Stimulated activated CD4-positive, alpha-beta T cell treated with anti-CD3 and anti-CD28 coated beads, Interleukin-4, amount 100 ng/mL, for 1 hour (primary cell): ENCODE measurements around the gene MUC5B.
"Not testable (repeated sequence)": the region's sequence is repeated elsewhere in the genome, so short reads cannot be mapped to it uniquely, and the experiment has no call there.

Experiments
- DNase-seq: peaks from one replicate; pipeline ENCODE4 v3.0.0-alpha.2; 2020

MUC5B gene

DNA sequence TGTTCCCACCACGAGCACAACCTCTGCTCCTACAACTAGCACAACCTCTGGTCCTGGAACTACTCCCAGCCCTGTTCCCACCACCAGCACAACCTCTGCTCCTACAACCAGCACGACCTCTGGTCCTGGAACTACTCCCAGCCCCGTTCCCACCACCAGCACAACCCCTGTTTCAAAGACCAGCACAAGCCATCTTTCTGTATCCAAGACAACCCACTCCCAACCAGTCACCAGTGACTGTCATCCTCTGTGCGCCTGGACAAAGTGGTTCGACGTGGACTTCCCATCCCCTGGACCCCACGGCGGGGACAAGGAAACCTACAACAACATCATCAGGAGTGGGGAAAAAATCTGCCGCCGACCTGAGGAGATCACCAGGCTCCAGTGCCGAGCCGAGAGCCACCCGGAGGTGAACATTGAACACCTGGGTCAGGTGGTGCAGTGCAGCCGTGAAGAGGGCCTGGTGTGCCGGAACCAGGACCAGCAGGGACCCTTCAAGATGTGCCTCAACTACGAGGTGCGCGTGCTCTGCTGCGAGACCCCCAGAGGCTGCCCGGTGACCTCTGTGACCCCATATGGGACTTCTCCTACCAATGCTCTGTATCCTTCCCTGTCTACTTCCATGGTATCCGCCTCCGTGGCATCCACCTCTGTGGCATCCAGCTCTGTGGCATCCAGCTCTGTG, 30.9 kb upstream of the MUC5B start:
- not testable (repeated sequence) for DNase-seq

DNA sequence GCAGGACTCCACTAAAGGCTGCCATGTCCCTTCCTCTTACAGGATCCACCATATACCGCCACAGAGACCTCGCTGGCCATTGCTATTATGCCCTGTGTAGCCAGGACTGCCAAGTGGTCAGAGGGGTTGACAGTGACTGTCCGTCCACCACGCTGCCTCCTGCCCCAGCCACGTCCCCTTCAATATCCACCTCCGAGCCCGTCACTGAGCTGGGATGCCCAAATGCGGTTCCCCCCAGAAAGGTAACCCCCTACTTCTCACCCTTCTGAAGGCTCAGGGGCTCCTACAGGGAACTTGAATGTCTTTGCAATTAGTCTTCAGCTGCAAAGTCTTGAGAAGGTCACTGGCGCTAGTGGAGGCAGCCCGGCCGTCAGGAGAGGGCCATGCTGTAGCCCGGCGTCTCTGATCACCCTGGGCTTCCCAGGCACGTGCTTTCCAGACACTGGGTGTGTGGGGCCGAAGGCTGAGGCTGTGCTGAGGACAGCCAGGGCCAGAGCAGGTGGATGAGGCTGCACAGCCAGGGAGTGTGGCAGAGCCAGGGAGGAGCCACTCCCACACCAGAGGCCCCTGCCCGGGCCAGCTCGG, 30.0 kb upstream of the MUC5B start:
- no peak for DNase-seq

GRCh38 chr11:1193326-1194230, 29.3 kb upstream of the MUC5B start:
- DNase-seq = no peak

DNA sequence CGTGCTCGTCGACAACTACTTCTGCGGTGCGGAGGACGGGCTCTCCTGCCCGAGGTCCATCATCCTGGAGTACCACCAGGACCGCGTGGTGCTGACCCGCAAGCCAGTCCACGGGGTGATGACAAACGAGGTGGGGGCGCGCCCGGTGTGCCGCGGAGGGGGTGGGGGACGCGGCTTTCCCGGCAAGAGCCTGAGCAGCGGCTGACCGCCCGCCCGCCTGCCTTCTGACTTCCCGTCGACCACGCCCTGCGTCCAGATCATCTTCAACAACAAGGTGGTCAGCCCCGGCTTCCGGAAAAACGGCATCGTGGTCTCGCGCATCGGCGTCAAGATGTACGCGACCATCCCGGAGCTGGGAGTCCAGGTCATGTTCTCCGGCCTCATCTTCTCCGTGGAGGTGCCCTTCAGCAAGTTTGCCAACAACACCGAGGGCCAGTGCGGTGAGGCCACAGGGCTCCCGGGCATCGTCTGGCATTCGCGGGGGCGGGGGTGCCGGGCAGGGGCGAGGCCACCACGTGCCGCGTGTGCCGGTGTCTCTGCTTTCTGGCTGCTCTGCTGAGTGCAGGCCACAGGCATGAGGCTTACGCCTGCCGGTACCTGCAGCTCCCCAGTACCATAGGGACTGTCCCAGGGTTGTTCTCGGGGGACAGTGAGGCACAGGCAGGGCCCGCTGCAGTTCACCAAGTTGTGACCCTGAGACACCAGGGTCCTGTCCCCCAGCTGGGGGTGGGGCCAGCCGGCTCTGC, 28.5 kb upstream of the MUC5B start:
- no peak for DNase-seq

GRCh38 chr11:1194977-1195681, 27.7 kb upstream of the MUC5B start:
- DNase-seq = no peak

- no peak for DNase-seq
Observed at GRCh38 chr11:1195682-1196515, 27.0 kb upstream of the MUC5B start.

DNA sequence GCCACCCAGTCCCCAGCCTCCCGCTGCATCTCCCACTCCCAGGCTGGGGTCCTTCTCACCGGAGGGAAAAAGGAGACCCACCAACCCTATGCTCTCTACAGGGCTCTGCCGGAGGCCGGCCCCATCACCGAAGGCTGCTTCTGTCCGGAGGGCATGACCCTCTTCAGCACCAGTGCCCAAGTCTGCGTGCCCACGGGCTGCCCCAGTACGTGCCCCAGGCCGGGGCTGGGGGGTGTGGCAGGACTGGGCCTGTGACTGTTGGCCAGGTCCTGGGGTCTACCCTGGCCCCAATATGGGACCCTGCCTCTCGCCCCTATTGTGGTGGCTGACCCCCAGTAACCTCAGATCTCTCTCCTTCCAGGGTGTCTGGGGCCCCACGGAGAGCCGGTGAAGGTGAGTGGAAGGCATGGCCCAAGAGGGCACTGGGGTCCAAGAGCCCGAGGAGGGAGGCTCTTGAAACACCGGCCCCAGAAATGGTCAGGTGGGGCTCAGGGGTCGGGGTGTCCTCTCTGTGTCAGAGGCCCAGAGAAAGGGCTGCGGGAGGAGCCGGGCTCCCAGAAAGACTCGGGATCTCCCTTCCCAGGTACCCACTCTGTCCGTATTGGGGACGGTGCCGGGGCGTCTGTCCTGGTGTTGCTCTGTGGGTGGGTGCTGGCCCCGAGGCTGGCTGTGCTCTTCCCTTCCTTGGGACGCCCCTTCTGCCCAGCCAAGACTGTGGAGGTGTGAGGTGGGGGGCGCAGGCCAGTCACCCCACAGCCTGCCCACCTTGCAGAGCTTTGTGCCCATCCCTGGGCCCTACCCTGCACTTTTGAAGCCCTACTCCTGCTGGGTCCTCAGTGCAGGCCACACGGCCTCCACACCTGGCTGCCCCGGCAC, 26.1 kb upstream of the MUC5B start:
- no peak for DNase-seq

- DNase-seq = no peak
Observed at GRCh38 chr11:1197431-1197885, 25.4 kb upstream of the MUC5B start.

GRCh38 chr11:1197886-1198560, 24.8 kb upstream of the MUC5B start:
- DNase-seq = no peak

GRCh38 chr11:1198561-1199240, 24.2 kb upstream of the MUC5B start:
- no peak for DNase-seq

- DNase-seq = no peak
Observed at GRCh38 chr11:1199241-1199750, 23.6 kb upstream of the MUC5B start.

DNA sequence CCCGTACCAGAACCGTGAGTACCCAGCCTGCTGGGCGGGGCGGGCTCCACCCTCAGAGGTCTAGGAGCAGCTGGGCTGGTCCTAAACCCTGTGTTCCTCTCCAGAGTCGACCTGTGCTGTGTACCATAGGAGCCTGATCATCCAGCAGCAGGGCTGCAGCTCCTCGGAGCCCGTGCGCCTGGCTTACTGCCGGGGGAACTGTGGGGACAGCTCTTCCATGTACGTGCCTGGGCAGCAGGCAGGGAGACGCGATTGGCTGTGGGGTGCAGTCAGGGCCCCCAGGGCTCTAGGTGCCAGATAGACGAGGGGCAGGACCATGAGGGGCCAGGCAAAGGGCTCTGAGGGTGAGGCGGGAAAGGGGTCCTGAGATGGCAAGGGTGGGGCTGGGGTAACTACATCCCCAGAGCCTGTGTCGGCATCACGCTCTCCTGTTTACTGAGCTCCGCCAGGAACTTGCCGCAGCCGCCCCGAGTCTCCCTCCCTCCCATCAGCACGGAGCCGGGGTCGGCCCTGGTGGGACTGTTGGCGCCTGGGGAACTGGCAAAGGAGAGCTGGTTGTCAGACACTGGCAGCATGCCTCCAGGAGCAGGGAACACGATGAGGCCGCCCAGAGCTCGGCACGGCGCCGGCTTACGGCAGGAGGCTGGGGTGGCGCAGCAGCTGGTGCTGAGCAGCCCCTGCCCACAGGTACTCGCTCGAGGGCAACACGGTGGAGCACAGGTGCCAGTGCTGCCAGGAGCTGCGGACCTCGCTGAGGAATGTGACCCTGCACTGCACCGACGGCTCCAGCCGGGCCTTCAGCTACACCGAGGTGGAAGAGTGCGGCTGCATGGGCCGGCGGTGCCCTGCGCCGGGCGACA, 22.9 kb upstream of the MUC5B start:
- no peak for DNase-seq

GRCh38 chr11:1200611-1201191, 22.2 kb upstream of the MUC5B start:
- DNase-seq = no peak

DNA sequence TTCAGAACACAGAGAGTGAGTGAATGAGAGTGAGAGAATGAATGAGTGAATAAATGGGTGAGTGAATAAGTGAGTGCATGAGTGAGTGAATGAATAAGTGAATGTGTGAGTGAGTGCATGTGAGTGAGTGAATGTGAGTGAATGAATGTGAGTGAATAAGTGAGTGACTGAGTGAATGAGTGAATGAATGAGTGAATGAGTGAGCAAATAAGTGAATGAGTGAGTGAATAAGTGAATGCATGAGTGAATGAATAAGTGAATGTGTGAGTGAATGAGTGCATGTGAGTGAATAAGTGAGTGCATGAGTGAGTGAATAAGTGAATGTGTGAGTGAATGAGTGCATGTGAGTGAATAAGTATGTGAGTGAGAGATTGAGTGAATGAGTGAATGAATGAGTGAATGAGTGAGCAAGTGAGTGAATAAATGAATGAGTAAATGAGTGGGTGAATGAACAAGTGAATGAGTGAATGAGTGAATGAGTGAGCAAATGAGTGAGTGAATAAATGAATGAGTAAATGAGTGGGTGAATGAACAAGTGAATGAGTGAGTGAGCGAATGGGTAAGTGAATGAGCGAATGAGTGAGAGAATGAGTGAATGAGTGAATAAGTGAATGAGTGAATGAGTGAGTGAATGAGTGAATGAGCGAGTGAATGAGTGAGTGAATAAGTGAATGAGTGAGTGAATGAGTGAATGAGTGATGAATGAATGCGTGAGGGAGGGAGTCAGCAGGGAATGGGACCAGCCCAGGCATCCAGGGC, 21.3 kb upstream of the MUC5B start:
- no peak for DNase-seq

DNA sequence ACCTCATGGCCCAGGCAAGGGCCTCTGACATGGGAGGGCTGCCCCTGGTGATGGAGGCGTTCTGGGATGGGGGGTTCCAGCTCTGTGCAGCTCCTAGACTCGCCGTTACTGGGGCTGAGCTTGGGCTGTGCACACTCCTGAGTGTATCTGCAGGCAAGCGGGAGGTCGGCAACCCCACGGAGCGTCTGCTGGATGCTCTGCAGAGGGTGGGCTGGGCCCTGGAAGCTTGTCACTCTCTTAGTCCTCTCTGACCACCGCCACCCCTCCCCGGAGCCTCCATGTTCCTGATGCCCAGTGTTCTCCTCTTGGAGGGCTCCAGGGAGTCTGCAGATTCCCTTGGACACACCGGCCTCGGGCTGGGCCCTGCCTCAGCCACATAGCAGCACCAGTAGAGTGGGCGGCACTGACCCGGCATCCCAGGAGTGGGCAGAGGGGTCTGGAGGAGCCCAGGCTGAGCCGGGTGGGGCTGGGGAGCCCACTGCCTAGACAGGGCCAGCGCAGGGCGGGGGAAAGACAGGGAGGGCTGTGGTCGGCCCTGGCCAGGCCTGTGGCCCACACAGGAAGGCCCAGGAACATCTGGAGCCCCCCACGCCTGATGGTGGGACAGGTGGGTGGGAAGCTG, 20.6 kb upstream of the MUC5B start:
- no peak for DNase-seq

DNA sequence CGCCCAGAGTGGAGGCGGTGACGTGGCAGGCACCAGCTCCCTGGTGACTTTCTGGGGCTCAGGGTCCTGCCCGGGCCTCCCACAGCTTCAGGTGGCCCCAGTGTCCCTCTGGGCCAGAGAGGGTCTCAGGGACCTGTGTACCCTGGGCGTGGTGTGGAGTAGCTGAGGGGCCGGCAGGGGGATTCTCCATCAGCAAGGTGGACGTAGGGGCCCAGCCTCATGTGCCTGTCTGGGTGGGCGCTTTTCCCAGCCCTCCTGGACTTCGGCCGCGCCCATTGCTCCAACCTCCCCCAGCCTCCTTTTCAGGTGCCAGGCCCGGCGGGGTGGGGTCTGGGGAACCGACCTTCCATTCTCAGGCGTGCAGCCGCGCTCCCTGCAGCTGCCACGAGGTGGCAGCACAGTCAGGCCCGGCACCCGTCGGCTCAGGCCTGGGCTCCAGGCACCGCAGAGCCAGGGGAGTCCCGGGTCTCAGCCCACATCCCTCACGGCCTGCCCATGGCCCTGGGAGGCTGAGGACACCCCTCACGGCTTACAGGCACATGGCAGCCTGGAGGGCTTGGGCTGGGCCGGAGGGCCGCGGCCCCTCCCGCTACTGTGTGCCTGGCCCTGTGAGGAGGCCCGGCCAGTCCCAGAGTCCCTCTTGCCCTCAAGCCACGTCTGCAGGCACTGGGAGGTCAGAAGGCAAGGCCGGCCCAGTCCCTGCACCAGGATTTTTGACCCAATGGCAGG, 19.9 kb upstream of the MUC5B start:
- peak; percentile 72 for DNase-seq
